GM12878 (cell line): ENCODE results near the gene SCYL1. TPM values are rescaled to one million over a fixed set of nuclear protein-coding genes. Genes with fewer than 3 reads are reported as not detected.

Experiments
- EED ChIP-seq: sonication (generic); IDR thresholded peaks from 2 replicates; pipeline ENCODE4 v1.6.1; 2016; ENCODE audit warnings: antibody characterized with exemption, low read depth
- FOS ChIP-seq: IDR thresholded peaks from 3 replicates; pipeline ENCODE4 v1.6.1; 2011; ENCODE audit warnings: borderline replicate concordance; ENCODE audit not compliant: insufficient read length; ENCODE audit errors: extremely low read depth
- JUND ChIP-seq: IDR thresholded peaks from 2 replicates; pipeline ENCODE4 v1.6.1; 2012; ENCODE audit warnings: low read depth, mild to moderate bottlenecking, low read length, improper control_type of control experiment, moderate library complexity
- LARP7 ChIP-seq: fragments of 450-650 bp; IDR thresholded peaks from 2 replicates; pipeline ENCODE4 v1.6.1; 2017; ENCODE audit warnings: mild to moderate bottlenecking
- PML ChIP-seq: IDR thresholded peaks from 2 replicates; pipeline ENCODE4 v1.6.1; 2012; ENCODE audit warnings: low read length, inconsistent platforms
- POLR2AphosphoS2 ChIP-seq: IDR thresholded peaks from 2 replicates; pipeline ENCODE4 v1.6.1; 2011; ENCODE audit warnings: low read depth, mild to moderate bottlenecking, low read length, improper control_type of control experiment, moderate library complexity
- SMARCA5 ChIP-seq: fragments of 450-650 bp; IDR thresholded peaks from 2 replicates; pipeline ENCODE4 v1.6.1; 2017; ENCODE audit warnings: mild to moderate bottlenecking
- SPI1 ChIP-seq: IDR thresholded peaks from 2 replicates; pipeline ENCODE4 v1.6.1; 2011; ENCODE audit warnings: low read depth, mild to moderate bottlenecking, low read length, moderate library complexity, borderline replicate concordance; ENCODE audit not compliant: insufficient read depth
- STAT1 ChIP-seq: fragments of 450-650 bp; conservative IDR thresholded peaks from 2 replicates; pipeline ENCODE4 v1.6.1; 2014; ENCODE audit warnings: antibody characterized with exemption, mild to moderate bottlenecking
- SUPT20H ChIP-seq: IDR thresholded peaks from 2 replicates; pipeline ENCODE4 v1.6.1; 2011; ENCODE audit warnings: low read depth, mild to moderate bottlenecking, low read length, moderate library complexity, borderline replicate concordance; ENCODE audit not compliant: control insufficient read depth
- ZNF384 ChIP-seq: IDR thresholded peaks from 2 replicates; pipeline ENCODE4 v1.6.1; 2012; ENCODE audit warnings: low read depth, mild to moderate bottlenecking, low read length, improper control_type of control experiment, borderline replicate concordance
- ZZZ3 ChIP-seq: IDR thresholded peaks from 2 replicates; pipeline ENCODE4 v1.6.1; 2011; ENCODE audit warnings: low read depth; ENCODE audit not compliant: control insufficient read depth, insufficient read length
- polyA plus RNA-seq, 11 experiments: library from polyadenylated mRNA; depleted of rRNA in 4 of 11; unstranded in 6 of 11; stranded (reverse) in 5 of 11; fragments of >200 nt; fragmentation: Nextera tagmentation in 4 of 11; fragmentation: Illumina TruSeq in 1 of 11; extraction: Ambion mirVana in 4 of 11; extraction: Trizol in 1 of 11; gene quantifications; 1 replicate in 1 of 11; 2 replicates in 10 of 11; pipeline versions ENCODE4 v1.2.1 to v1.2.3, GENCODE V29; 2011 to 2016; ENCODE audit warnings: inconsistent platforms in 2 of 11, missing spikeins in 2 of 11, low read depth in 1 of 11
- total RNA-seq, 4 experiments: library from RNA; depleted of rRNA in 3 of 4; stranded (reverse); fragments of >200 nt in 3 of 4; fragmentation: Illumina TruSeq in 1 of 4; extraction: Trizol in 1 of 4; gene quantifications; 2 replicates each; pipeline versions ENCODE4 v1.2.1 to v1.2.3, GENCODE V29; 2013 to 2021
- TF ChIP-seq, protein P1 (sequence below): fragments of 450-650 bp; IDR thresholded peaks from 2 replicates; pipeline ENCODE4 v1.6.1; 2016; ENCODE audit warnings: mild to moderate bottlenecking, moderate library complexity, borderline replicate concordance
- TF ChIP-seq, protein P2 (sequence below): fragments of 450-650 bp; IDR thresholded peaks from 2 replicates; pipeline ENCODE4 v1.6.1; 2017; ENCODE audit warnings: borderline replicate concordance

SCYL1 gene
- total and polyA plus RNA-seq, 10 of the 15 experiments (the other 5 are each of a cell fraction or from before 2014, with no cell fraction given) = 0.80 to 82.7 (median 51.2) TPM

DNA sequence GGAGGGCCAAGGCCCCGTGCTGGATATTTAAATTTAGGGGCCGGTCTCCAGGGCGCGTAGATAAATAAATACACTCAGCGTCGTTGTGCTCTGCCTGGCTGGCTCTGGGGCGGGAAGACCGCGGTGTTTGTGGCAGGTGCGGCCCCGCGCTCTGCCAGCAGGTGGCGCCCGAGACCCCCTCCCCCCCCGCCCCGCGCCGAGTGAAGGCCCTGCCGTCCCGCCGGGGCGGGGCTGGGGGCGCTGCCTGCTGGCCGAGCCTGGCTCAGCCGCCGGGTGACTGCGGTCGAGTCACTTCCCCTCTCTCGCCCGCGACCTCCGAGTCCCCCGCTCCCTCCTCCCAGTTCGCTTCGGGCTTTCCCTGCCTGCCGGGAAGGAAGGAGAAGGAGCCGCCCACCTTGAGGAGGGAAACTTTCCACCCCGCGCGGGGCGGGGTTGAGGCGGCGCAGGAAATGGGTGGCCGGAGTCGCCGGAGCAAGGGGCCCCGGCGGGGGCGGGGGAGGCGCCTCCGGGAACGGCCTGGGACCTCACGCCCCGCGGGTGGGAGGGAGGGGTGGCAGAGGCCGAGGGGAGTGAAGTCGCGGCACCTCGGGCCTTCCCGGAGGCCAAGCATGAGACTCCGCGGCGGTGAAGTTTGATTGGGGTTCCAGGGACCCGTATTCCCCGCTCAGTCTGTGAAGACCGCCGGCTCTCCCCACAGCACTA is 49.4 kb downstream of the SCYL1 start (continued):
- TF ChIP-seq, protein P1, sequence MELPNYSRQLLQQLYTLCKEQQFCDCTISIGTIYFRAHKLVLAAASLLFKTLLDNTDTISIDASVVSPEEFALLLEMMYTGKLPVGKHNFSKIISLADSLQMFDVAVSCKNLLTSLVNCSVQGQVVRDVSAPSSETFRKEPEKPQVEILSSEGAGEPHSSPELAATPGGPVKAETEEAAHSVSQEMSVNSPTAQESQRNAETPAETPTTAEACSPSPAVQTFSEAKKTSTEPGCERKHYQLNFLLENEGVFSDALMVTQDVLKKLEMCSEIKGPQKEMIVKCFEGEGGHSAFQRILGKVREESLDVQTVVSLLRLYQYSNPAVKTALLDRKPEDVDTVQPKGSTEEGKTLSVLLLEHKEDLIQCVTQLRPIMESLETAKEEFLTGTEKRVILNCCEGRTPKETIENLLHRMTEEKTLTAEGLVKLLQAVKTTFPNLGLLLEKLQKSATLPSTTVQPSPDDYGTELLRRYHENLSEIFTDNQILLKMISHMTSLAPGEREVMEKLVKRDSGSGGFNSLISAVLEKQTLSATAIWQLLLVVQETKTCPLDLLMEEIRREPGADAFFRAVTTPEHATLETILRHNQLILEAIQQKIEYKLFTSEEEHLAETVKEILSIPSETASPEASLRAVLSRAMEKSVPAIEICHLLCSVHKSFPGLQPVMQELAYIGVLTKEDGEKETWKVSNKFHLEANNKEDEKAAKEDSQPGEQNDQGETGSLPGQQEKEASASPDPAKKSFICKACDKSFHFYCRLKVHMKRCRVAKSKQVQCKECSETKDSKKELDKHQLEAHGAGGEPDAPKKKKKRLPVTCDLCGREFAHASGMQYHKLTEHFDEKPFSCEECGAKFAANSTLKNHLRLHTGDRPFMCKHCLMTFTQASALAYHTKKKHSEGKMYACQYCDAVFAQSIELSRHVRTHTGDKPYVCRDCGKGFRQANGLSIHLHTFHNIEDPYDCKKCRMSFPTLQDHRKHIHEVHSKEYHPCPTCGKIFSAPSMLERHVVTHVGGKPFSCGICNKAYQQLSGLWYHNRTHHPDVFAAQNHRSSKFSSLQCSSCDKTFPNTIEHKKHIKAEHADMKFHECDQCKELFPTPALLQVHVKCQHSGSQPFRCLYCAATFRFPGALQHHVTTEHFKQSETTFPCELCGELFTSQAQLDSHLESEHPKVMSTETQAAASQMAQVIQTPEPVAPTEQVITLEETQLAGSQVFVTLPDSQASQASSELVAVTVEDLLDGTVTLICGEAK = no peak
- no peak for TF ChIP-seq STAT1
- no peak for TF ChIP-seq JUND
- TF ChIP-seq ZZZ3 = no peak
- TF ChIP-seq SUPT20H = no peak
- TF ChIP-seq FOS = no peak
- TF ChIP-seq ZNF384 = no peak
- no peak for TF ChIP-seq PML
- no peak for TF ChIP-seq POLR2AphosphoS2
- peak; percentile 75 for TF ChIP-seq LARP7
- peak; percentile 81 for TF ChIP-seq SMARCA5
- TF ChIP-seq EED = peak; percentile 99
- TF ChIP-seq SPI1 = peak; percentile 92
- TF ChIP-seq, protein P2, sequence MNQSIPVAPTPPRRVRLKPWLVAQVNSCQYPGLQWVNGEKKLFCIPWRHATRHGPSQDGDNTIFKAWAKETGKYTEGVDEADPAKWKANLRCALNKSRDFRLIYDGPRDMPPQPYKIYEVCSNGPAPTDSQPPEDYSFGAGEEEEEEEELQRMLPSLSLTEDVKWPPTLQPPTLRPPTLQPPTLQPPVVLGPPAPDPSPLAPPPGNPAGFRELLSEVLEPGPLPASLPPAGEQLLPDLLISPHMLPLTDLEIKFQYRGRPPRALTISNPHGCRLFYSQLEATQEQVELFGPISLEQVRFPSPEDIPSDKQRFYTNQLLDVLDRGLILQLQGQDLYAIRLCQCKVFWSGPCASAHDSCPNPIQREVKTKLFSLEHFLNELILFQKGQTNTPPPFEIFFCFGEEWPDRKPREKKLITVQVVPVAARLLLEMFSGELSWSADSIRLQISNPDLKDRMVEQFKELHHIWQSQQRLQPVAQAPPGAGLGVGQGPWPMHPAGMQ = no peak
